ENCODE results near the gene RBAK. TPM values are rescaled to one million over a fixed set of nuclear protein-coding genes. Genes with fewer than 3 reads are reported as not detected.
"Not testable (repeated sequence)": the region's sequence is repeated elsewhere in the genome, so short reads cannot be mapped to it uniquely, and the experiment has no call there.

RBAK gene
- total RNA-seq, 1 experiment from 2014 or later = 18.5 TPM

DNA sequence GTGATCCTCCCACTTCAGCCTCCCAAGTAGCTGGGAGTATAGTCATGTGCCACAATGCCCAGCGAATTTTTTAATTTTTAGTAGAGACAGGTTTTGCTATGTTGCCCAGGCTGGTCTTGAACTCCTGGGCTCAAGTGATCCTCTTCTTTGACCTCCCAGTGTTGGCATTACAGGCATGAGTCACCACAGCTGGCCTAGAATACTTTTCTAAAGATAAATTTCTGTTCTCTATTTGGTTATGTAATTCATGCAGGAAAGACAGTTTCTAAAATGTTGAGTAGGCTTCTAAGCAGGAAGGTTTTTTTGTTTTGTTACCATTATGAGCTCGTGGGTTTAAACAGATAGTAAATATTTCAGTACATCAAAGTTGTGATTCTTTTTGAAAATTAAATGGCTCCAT, 5.0 kb downstream of the RBAK start:
- no peak overlapping the region for H2AFZ ChIP-seq (ENCODE audit: low read length)
- Mint-ChIP-seq H3K36me3 (ENCODE audit: insufficient read depth in 1 of 3, low read depth in 3 of 3) (peaks cover 76 to 80% (median 78%) of the 10 kb centered on the region in 3 experiments), H3K27me3 (ENCODE audit: low read depth) (no peaks in the 10 kb centered on the region), H3K27ac (no peak overlapping the region), H3K4me1 (peaks cover 0 to 8% of the 10 kb centered on the region in 2 experiments; a peak in 2 of 4 replicates), H3K9me3 (peaks cover 46 to 65% of the 10 kb centered on the region in 2 experiments), H3K4me3 (no peak overlapping the region)
- H4K5ac ChIP-seq (ENCODE audit: insufficient read length, low read depth, low read length) = no peak overlapping the region
- H3K9ac ChIP-seq (ENCODE audit: extremely low read depth, insufficient read length, low read length) = no peak overlapping the region
- no peak overlapping the region for H3K4me2 ChIP-seq (ENCODE audit: insufficient read depth, insufficient read length, low read length)
- no peak overlapping the region for H3K56ac ChIP-seq (ENCODE audit: insufficient read length, low read depth, low read length)
- no peak overlapping the region for H3K18ac ChIP-seq (ENCODE audit: insufficient read length, low read depth, low read length)
- no peak overlapping the region for H2BK15ac ChIP-seq (ENCODE audit: low read depth, low read length)
- no peak overlapping the region for H2BK5ac ChIP-seq (ENCODE audit: insufficient read length, low read length)
- no peak overlapping the region for H3K14ac ChIP-seq (ENCODE audit: insufficient read depth, low read length)
- no peaks in the 10 kb centered on the region for H4K20me1 ChIP-seq (ENCODE audit: control insufficient read depth, insufficient read depth, insufficient read length)
- no peak overlapping the region for H2BK20ac ChIP-seq (ENCODE audit: low read depth, low read length, poor library complexity, severe bottlenecking)
- no peak overlapping the region for H4K91ac ChIP-seq (ENCODE audit: insufficient read length, low read depth, low read length)
- H3K4me1 ChIP-seq (ENCODE audit: insufficient read depth, low read length) = no peaks in the 10 kb centered on the region; the same call in 1 of the 2 replicates
- no CpG with 5 or more reads among the region's 2 CpGs for WGBS (ENCODE audit: extremely low coverage, insufficient read length, low lambda C conversion rate)
- no peak overlapping the region for H2BK12ac ChIP-seq (ENCODE audit: insufficient read length, low read depth, low read length)
- TF ChIP-seq CTCF (conservative IDR thresholded peaks at IDR 0.05) = no peak
- H3K27ac ChIP-seq (ENCODE audit: insufficient read length, low read depth, low read length) = no peak overlapping the region
- no peak overlapping the region for H2BK120ac ChIP-seq (ENCODE audit: low read depth, low read length, poor library complexity, severe bottlenecking)
- H3K79me1 ChIP-seq (ENCODE audit: insufficient read depth, low read depth, low read length, poor library complexity, severe bottlenecking) = peaks cover 5% of the 10 kb centered on the region
- no peaks in the 10 kb centered on the region for H3K23me2 ChIP-seq (ENCODE audit: insufficient read length, low read depth, low read length, poor library complexity, severe bottlenecking)
- H3K9me3 ChIP-seq (ENCODE audit: control insufficient read depth, low read depth, low read length) = peaks cover 8% of the 10 kb centered on the region
- no peak overlapping the region for H2AK5ac ChIP-seq (ENCODE audit: insufficient read length, low read length)
- H4K8ac ChIP-seq (replicated peaks; ENCODE audit: insufficient read length, low read depth, low read length) = no peak overlapping the region
- H3K27me3 ChIP-seq (ENCODE audit: insufficient read depth, low read length) = no peaks in the 10 kb centered on the region
- H3K23ac ChIP-seq (ENCODE audit: insufficient read length, low read depth, low read length) = no peak overlapping the region
- H3T11ph ChIP-seq (ENCODE audit: low read length) = no peak overlapping the region
- no peak for DNase-seq
- H3K79me2 ChIP-seq (ENCODE audit: insufficient read depth, low read length) = no peaks in the 10 kb centered on the region
- no peak overlapping the region for H3K4ac ChIP-seq (ENCODE audit: low read depth, low read length)

GRCh38 chr7:5051731-5052130, 6.1 kb downstream of the RBAK start:
- H3K27me3 Mint-ChIP-seq (ENCODE audit: low read depth); H2AFZ ChIP-seq (ENCODE audit: low read length); H3K4me2 ChIP-seq (ENCODE audit: insufficient read depth, insufficient read length, low read length); H3K4me1 ChIP-seq (ENCODE audit: insufficient read depth, low read length); H3K23ac ChIP-seq (ENCODE audit: insufficient read length, low read depth, low read length); H2BK12ac ChIP-seq (ENCODE audit: insufficient read length, low read depth, low read length); DNase-seq; H3K79me2 ChIP-seq (ENCODE audit: insufficient read depth, low read length); H3K9ac ChIP-seq (ENCODE audit: extremely low read depth, insufficient read length, low read length); H3T11ph ChIP-seq (ENCODE audit: low read length); H2BK5ac ChIP-seq (ENCODE audit: insufficient read length, low read length); H3K27ac Mint-ChIP-seq; H3K9me3 ChIP-seq (ENCODE audit: control insufficient read depth, low read depth, low read length); H3K18ac ChIP-seq (ENCODE audit: insufficient read length, low read depth, low read length); H3K14ac ChIP-seq (ENCODE audit: insufficient read depth, low read length); H2BK120ac ChIP-seq (ENCODE audit: low read depth, low read length, poor library complexity, severe bottlenecking); H3K27ac ChIP-seq (ENCODE audit: insufficient read length, low read depth, low read length); H4K91ac ChIP-seq (ENCODE audit: insufficient read length, low read depth, low read length); H3K4me1 Mint-ChIP-seq; H3K23me2 ChIP-seq (ENCODE audit: insufficient read length, low read depth, low read length, poor library complexity, severe bottlenecking); H2AK5ac ChIP-seq (ENCODE audit: insufficient read length, low read length); H4K8ac ChIP-seq (replicated peaks; ENCODE audit: insufficient read length, low read depth, low read length); H2BK15ac ChIP-seq (ENCODE audit: low read depth, low read length); H3K56ac ChIP-seq (ENCODE audit: insufficient read length, low read depth, low read length); H4K20me1 ChIP-seq (ENCODE audit: control insufficient read depth, insufficient read depth, insufficient read length); H3K79me1 ChIP-seq (ENCODE audit: insufficient read depth, low read depth, low read length, poor library complexity, severe bottlenecking); H3K4ac ChIP-seq (ENCODE audit: low read depth, low read length); H3K4me3 Mint-ChIP-seq; H2BK20ac ChIP-seq (ENCODE audit: low read depth, low read length, poor library complexity, severe bottlenecking); H3K27me3 ChIP-seq (ENCODE audit: insufficient read depth, low read length); H4K5ac ChIP-seq (ENCODE audit: insufficient read length, low read depth, low read length): not testable (repeated sequence)
- Mint-ChIP-seq H3K36me3 (ENCODE audit: insufficient read depth in 1 of 3, low read depth in 3 of 3) (peaks cover 85 to 89% (median 87%) of the 10 kb centered on the region in 3 experiments), H3K9me3 (peaks cover 53 to 74% of the 10 kb centered on the region in 2 experiments)

All from H9 (cell line).